NCI-H2227 treated with DMSO at 0.1 percent for 48 hours (cell line): ENCODE data around the gene TRIM62.

Experiments
- DNase-seq: peaks from one replicate; lab custom pipeline; 2025; lab: John Stamatoyannopoulos, UW

The TRIM62 gene

GRCh38 chr1:33097137-33097611 is 84.7 kb downstream of the TRIM62 start:
- DNase-seq, result no peak

DNA sequence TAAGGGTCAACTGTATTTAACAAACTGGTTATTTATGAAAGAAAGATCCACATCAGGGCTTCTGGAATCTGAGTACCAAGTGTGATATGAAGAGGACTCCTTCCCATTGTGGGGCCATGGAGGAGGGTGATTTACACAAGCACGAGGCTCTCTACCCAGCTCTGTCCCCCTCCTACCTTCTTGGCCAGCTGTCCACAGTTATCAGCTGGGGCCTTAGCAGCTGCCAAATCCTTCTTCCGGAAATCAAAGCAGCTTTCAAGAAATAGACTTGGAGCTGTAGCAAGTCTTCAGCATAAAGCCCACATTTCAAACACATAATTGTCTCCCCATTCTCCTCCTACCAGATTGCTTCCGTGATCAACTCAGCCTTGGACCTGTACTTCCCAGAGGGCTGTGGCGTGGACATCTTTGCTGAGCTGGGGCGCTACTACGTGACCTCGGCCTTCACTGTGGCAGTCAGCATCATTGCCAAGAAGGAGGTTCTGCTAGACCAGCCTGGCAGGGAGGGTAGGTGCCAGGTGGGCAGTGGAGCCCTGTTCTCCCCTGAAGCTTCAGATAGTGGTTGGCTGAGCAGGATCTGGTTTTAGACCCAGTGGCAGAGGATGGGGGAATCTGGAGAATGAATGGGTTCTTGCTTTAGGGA is 85.4 kb downstream of the TRIM62 start:
- no peak for DNase-seq
